Measurements from ENCODE around the gene AFF3.

DNA sequence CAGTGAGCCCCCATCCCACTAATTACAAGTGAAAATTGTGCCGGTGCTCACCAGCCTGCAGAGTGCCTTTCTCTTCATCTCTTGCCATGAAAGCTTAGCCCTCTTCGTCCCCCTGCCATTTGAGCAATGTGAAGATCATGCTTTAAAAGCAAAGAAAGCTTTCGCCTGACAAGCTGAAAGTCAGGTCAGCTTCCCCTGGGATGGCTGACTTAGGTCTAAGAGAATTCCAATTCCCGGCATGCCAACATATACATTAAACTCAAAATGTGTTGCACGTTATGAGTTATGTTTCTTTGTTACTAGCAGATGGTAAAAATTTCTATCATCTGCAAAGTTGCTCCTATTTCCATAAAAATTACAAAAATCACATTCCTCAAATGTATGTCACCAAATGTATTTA, 129.8 kb downstream of the AFF3 start:
- TF ChIP-seq, protein P1, sequence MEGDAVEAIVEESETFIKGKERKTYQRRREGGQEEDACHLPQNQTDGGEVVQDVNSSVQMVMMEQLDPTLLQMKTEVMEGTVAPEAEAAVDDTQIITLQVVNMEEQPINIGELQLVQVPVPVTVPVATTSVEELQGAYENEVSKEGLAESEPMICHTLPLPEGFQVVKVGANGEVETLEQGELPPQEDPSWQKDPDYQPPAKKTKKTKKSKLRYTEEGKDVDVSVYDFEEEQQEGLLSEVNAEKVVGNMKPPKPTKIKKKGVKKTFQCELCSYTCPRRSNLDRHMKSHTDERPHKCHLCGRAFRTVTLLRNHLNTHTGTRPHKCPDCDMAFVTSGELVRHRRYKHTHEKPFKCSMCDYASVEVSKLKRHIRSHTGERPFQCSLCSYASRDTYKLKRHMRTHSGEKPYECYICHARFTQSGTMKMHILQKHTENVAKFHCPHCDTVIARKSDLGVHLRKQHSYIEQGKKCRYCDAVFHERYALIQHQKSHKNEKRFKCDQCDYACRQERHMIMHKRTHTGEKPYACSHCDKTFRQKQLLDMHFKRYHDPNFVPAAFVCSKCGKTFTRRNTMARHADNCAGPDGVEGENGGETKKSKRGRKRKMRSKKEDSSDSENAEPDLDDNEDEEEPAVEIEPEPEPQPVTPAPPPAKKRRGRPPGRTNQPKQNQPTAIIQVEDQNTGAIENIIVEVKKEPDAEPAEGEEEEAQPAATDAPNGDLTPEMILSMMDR (IDR thresholded peaks at IDR 0.05) = no peak
- no peak for TF ChIP-seq POLR2A (IDR thresholded peaks at IDR 0.05)
